OCI-LY3 (cell line): Measurements from ENCODE around the gene TCERG1L.

Experiments used
- EZH2phosphoT487 ChIP-seq: fragments of 200-600 bp; shearing (Covaris generic); IDR thresholded peaks from 2 replicates; pipeline ENCODE4 v1.6.1; 2018; ENCODE audit warnings: antibody characterized with exemption, mixed run types, low read depth
- TF ChIP-seq, protein P1 (sequence below): fragments of 200-600, 300-600 bp; sonication (generic); IDR thresholded peaks from 2 replicates; pipeline ENCODE4 v1.5.1; 2014; ENCODE audit warnings: antibody characterized with exemption, low read length, low read depth

DNA sequence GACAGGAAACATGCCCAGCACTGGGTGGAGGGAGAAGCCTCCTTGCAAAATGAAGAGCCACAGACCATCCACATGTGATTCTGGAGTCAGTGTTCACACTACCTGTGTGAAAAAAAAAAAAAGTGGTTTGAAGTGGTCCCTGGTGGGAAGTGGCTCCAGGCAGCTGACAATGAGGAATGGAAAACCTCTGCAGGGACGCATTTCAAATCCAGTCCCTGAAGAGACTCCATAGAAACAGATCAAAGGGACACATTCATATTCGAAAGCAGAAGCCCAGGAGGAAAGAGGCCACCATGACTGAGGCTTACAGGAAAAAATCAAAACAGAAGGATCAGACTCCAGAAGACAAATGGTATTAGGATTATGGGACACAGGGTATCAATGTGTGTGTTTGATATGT, 11.5 kb upstream of the TCERG1L start:
- TF ChIP-seq, protein P1, sequence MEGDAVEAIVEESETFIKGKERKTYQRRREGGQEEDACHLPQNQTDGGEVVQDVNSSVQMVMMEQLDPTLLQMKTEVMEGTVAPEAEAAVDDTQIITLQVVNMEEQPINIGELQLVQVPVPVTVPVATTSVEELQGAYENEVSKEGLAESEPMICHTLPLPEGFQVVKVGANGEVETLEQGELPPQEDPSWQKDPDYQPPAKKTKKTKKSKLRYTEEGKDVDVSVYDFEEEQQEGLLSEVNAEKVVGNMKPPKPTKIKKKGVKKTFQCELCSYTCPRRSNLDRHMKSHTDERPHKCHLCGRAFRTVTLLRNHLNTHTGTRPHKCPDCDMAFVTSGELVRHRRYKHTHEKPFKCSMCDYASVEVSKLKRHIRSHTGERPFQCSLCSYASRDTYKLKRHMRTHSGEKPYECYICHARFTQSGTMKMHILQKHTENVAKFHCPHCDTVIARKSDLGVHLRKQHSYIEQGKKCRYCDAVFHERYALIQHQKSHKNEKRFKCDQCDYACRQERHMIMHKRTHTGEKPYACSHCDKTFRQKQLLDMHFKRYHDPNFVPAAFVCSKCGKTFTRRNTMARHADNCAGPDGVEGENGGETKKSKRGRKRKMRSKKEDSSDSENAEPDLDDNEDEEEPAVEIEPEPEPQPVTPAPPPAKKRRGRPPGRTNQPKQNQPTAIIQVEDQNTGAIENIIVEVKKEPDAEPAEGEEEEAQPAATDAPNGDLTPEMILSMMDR = no peak
- no peak for TF ChIP-seq EZH2phosphoT487
